Astrocyte of the spinal cord (primary cell): ENCODE results near the gene BLID.
A peak's percentile ranks its signal among the peaks of the same experiment; 100 is the strongest.

Experiments
- DNase-seq: peaks from one replicate; pipeline ENCODE4 v3.0.0; 2011; ENCODE audit warnings: low read depth, low spot score
- H3K4me3 ChIP-seq: 2 replicates; pipeline ENCODE4 v1.5.1; 2011; ENCODE audit warnings: low read depth, mild to moderate bottlenecking, low read length, moderate library complexity
- in situ Hi-C: cut with HindIII; loops from 2 replicates; pipeline ENCODE4 v1.10.0; 2017; ENCODE audit warnings: low sequenced_read_pairs
- TF ChIP-seq, protein P1 (sequence below): IDR thresholded peaks from 2 replicates; pipeline ENCODE4 v1.5.1; 2012; ENCODE audit warnings: low read depth, mild to moderate bottlenecking, low read length, inconsistent platforms

The BLID gene

DNA sequence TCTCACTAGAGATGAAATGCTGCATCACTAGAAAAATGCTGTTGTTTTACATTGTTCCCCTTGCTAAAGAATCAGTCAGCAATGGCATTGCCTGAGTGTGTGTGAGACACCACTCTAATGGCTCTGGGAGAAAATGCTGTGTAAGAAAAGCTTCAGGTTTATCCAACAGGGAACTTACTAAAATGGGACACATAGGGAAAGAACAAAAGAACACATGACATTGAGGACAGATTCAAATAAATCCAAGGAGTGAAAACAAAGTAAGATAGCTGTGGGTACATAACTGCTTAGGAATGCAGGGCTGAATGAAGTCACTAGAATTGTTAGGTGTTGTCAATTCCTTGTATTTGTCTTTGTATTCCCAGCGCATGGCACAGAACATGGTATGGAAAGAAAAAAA lies 24.2 kb downstream of the BLID start:
- TF ChIP-seq, protein P1, sequence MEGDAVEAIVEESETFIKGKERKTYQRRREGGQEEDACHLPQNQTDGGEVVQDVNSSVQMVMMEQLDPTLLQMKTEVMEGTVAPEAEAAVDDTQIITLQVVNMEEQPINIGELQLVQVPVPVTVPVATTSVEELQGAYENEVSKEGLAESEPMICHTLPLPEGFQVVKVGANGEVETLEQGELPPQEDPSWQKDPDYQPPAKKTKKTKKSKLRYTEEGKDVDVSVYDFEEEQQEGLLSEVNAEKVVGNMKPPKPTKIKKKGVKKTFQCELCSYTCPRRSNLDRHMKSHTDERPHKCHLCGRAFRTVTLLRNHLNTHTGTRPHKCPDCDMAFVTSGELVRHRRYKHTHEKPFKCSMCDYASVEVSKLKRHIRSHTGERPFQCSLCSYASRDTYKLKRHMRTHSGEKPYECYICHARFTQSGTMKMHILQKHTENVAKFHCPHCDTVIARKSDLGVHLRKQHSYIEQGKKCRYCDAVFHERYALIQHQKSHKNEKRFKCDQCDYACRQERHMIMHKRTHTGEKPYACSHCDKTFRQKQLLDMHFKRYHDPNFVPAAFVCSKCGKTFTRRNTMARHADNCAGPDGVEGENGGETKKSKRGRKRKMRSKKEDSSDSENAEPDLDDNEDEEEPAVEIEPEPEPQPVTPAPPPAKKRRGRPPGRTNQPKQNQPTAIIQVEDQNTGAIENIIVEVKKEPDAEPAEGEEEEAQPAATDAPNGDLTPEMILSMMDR: no peak
- H3K4me3 ChIP-seq: no peak overlapping the region
- in situ Hi-C loops: no loop called here
- no peak for DNase-seq

DNA sequence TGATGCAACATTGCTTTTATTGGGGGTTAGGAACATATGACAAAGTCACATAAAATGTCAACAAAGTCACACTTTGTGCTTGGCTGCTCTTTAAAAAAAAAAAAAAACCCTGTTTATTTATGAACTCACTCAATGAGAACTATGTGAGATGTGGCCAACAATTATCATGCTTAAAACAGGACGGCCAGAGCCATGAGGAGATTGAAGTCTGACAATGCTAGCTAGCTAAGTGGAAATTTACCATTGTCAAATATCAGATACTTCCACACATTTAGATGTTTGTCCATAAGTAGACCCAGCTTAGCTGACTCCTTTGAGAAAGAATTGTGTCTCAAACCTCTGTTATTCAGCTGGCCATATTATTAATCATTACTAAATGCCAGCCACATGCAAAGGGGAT lies 26.9 kb downstream of the BLID start:
- DNase-seq: peak; percentile 34
- H3K4me3 ChIP-seq: no peak overlapping the region
- in situ Hi-C loops: no loop called here
- TF ChIP-seq, protein P1: no peak

DNA sequence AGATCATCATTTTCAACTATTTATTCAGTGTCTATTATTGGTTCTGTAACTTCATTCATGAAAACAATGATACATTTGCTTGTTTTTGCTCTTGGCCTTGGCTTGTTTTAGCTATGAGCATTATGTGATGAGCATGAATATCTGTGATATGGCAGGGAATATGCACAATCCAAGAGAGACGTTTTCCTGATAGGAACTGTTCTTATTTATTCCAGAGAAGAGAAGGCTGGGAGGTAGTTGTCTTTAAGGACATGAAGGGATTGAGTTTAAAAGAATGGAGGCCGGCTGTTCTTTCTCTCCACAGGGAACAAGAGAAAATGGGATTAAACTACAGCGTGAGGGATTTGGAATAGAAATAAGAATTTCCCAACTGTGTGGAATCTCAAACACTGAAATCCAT lies 30.3 kb downstream of the BLID start:
- no peak for DNase-seq
- in situ Hi-C loops: no loop called here
- no peak overlapping the region for H3K4me3 ChIP-seq
- TF ChIP-seq, protein P1: no peak

DNA sequence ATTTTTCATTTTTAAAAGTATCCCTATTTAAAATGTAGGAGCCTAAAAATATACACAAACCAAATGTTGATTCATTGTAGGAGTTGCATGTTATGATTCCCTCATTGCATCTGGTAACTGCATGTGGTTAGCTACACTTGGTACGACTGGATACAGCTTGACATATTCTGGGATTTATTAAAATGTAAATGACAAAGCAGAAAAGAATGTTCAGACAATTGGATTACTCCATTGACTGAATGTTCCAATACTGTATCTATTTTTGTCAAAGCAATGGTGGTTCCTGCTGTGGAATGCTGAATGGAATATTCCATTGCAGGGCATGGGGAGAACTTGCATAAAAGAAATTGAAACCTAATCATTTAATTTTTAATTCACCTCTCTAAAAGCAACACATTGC lies 30.8 kb downstream of the BLID start:
- peak; percentile 94 for DNase-seq
- no peak overlapping the region for H3K4me3 ChIP-seq
- in situ Hi-C loops: no loop called here
- TF ChIP-seq, protein P1: no peak

DNA sequence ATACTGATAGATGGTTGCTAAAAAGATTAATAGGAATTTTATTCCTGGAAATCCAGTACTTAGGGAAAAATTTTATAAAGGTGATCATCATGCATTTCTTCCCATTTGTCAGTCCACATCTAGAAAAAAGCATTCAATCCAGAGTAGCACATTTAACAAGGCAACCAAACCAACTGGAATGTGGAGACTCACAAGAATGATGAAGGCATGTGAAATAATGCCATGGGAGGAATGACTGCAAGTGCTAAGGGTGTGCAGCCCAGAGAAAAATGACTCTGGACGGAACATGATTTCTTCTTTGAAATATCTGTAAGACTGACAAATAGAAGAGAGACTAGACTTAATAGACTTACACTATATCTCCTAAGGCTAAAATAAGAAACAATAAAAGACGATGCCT lies 33.8 kb downstream of the BLID start:
- in situ Hi-C loops: no loop called here
- H3K4me3 ChIP-seq: no peak overlapping the region
- DNase-seq: peak; percentile 27
- TF ChIP-seq, protein P1: no peak

DNA sequence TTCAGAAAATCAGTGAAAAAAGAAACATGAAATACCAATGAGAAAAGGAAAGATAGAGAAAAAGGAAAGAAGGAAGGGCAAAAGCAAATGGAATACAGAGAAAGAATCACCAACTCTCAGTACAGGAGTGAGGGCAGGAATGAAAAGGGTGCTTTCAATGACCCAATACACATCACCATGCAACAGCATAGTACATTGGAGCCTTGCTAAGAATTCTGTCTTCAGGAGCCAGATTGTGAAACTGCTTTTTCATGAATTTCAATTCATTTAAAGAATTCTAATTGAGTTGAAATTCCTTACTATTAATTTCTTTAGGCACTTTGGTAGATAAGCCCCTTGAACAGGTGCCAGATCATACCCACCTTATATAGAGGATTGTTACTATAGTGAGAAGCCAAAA lies 34.9 kb downstream of the BLID start:
- TF ChIP-seq, protein P1: no peak
- no peak for DNase-seq
- in situ Hi-C loops: no loop called here
- H3K4me3 ChIP-seq: no peak overlapping the region

DNA sequence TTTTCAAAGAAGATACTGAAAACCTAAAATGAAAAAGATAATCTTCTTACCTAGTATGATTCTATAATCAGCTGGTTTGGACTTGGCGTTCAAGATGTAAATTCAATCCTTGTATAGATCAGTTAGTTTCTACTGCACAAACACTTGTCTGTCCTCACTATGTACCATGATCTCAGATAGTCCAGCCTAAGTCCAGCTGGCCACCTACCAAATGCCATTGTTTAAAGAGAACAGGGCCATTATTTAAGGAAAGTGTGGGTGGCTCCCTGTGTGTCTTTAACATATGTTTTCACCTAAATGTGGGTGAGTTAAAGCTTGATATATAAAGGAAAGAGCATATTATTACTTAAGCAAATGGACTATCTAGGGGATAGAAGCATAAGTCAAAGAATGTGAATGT lies 38.6 kb downstream of the BLID start:
- TF ChIP-seq, protein P1: no peak
- no peak overlapping the region for H3K4me3 ChIP-seq
- in situ Hi-C loops: no loop called here
- DNase-seq: no peak
